Measurements from ENCODE around the gene NPM1. TPM values are rescaled to one million over a fixed set of nuclear protein-coding genes. Genes with fewer than 3 reads are reported as not detected.

NPM1 gene
- total and polyA plus RNA-seq, 2 of the 13 experiments (the other 11 are each of a cell fraction or from before 2014, with no cell fraction given) = 2,047 to 3,353 TPM

- peak; percentile 54; the same call in 1 of the 2 replicates for TF ChIP-seq MIXL1 (CRISPR knock-in tag; IDR thresholded peaks at IDR 0.05)
- peak; percentile 84; the same call in 1 of the 2 replicates for TF ChIP-seq ZNF674 (CRISPR knock-in tag; IDR thresholded peaks at IDR 0.05; ENCODE audit: low read depth)
- TF ChIP-seq ZNF274 (CRISPR knock-in tag; IDR thresholded peaks at IDR 0.05) = 0 out of 2 replicates have a peak, but pooled peaks have one; percentile 72
- TF ChIP-seq ZNF883 (CRISPR knock-in tag; IDR thresholded peaks at IDR 0.05; ENCODE audit: not compliant biosample characterization) = peak; percentile 69
- peak; percentile 92 for TF ChIP-seq MEIS2 (CRISPR knock-in tag; IDR thresholded peaks at IDR 0.05)
- TF ChIP-seq ATF3 (CRISPR knock-in tag; IDR thresholded peaks at IDR 0.05) = 0 out of 2 replicates have a peak, but pooled peaks have one; percentile 32
- peak; percentile 76 for TF ChIP-seq ZNF451 (CRISPR knock-in tag; IDR thresholded peaks at IDR 0.05)
- TF ChIP-seq ZNF792 (CRISPR knock-in tag; IDR thresholded peaks at IDR 0.05) = no peak
- no peak for TF ChIP-seq SRF (IDR thresholded peaks at IDR 0.05; ENCODE audit: low read depth, low read length)
- no peak for TF ChIP-seq ZNF230 (CRISPR knock-in tag; IDR thresholded peaks at IDR 0.05)
- TF ChIP-seq ZNF362 (CRISPR knock-in tag; IDR thresholded peaks at IDR 0.05; ENCODE audit: borderline replicate concordance) = no peak
- TF ChIP-seq ZNF773 (CRISPR knock-in tag; IDR thresholded peaks at IDR 0.05; ENCODE audit: borderline replicate concordance) = no peak
- peak in 1 of 2 experiments; percentile 79; a peak in 2 of 4 replicates for TF ChIP-seq REST (IDR thresholded peaks at IDR 0.05; ENCODE audit: borderline replicate concordance in 1 of 2, low read depth in 1 of 2, low read length in 2 of 2)
- peak; percentile 75 for TF ChIP-seq DBP (CRISPR knock-in tag; IDR thresholded peaks at IDR 0.05; ENCODE audit: not compliant biosample characterization)
- TF ChIP-seq RFXAP (CRISPR knock-in tag; IDR thresholded peaks at IDR 0.05; ENCODE audit: borderline replicate concordance) = 0 out of 2 replicates have a peak, but pooled peaks have one; percentile 77
- TF ChIP-seq HMGXB3 (CRISPR knock-in tag; IDR thresholded peaks at IDR 0.05; ENCODE audit: borderline replicate concordance) = peak; percentile 52; the same call in 1 of the 2 replicates
- TF ChIP-seq TFE3 (CRISPR knock-in tag; IDR thresholded peaks at IDR 0.05) = peak; percentile 35; the same call in 1 of the 2 replicates
Observed at GRCh38 chr5:171387345-171387969, at the start of gene NPM1 (continued).

Data from HepG2 (cell line).